ENCODE data around the gene SAMSN1. TPM values are rescaled to one million over a fixed set of nuclear protein-coding genes. Genes with fewer than 3 reads are reported as not detected.
"Not testable (repeated sequence)": the region's sequence is repeated elsewhere in the genome, so short reads cannot be mapped to it uniquely, and the experiment has no call there.

Gene SAMSN1
- total and polyA plus RNA-seq, 2 donors from 2014 or later: 1.4 to 10.4 TPM

GRCh38 chr21:14513804-14514203 is 32.3 kb downstream of the SAMSN1 start:
- Histone ChIP-seq H3K27me3 (ENCODE audit: control insufficient read depth, insufficient read depth, low read length) (no peaks in the 10 kb centered on the region), H3K9ac (ENCODE audit: low read length in 3 of 3) (no peak overlapping the region), H3K4me3 (ENCODE audit: low read length in 3 of 3) (no peak overlapping the region), H3K27ac (ENCODE audit: low read depth in 2 of 2, low read length in 2 of 2) (no peak overlapping the region), H3K4me1 (ENCODE audit: control insufficient read depth in 2 of 3, insufficient read depth in 2 of 3, low read depth in 1 of 3, low read length in 3 of 3) (no peaks in the 10 kb centered on the region), H3K9me3 (ENCODE audit: control insufficient read depth in 2 of 3, insufficient read depth in 1 of 3, low read length in 3 of 3) (no peaks in the 10 kb centered on the region), H3K36me3 (ENCODE audit: control insufficient read depth in 2 of 3, insufficient read depth in 3 of 3, low read length in 3 of 3) (no peaks in the 10 kb centered on the region)
- intact Hi-C loops (cut with DNase I): no loop called here
- no peak for DNase-seq
- FAIRE-seq: no peak
- no peak for TF ChIP-seq CTCF (IDR thresholded peaks at IDR 0.05; ENCODE audit: borderline replicate concordance, extremely low read depth, insufficient read depth)

- H3K27ac ChIP-seq (ENCODE audit: low read depth in 2 of 2, low read length in 2 of 2); intact Hi-C loops (cut with DNase I); H3K9me3 ChIP-seq (ENCODE audit: control insufficient read depth in 2 of 3, insufficient read depth in 1 of 3, low read length in 3 of 3); DNase-seq; H3K9ac ChIP-seq (ENCODE audit: low read length in 3 of 3); H3K4me1 ChIP-seq (ENCODE audit: control insufficient read depth in 2 of 3, insufficient read depth in 2 of 3, low read depth in 1 of 3, low read length in 3 of 3); FAIRE-seq; H3K4me3 ChIP-seq (ENCODE audit: low read length in 3 of 3); H3K36me3 ChIP-seq (ENCODE audit: control insufficient read depth in 2 of 3, insufficient read depth in 3 of 3, low read length in 3 of 3); H3K27me3 ChIP-seq (ENCODE audit: control insufficient read depth, insufficient read depth, low read length): not testable (repeated sequence)
Measured at GRCh38 chr21:14506859-14507457, 39.2 kb downstream of the SAMSN1 start.

- FAIRE-seq: no peak
- no peak for TF ChIP-seq CTCF (IDR thresholded peaks at IDR 0.05; ENCODE audit: borderline replicate concordance, extremely low read depth, insufficient read depth)
- H3K4me1 ChIP-seq (ENCODE audit: control insufficient read depth in 2 of 3, insufficient read depth in 2 of 3, low read depth in 1 of 3, low read length in 3 of 3): no peaks in the 10 kb centered on the region
- H3K27ac ChIP-seq (ENCODE audit: low read depth in 2 of 2, low read length in 2 of 2): no peak overlapping the region
- intact Hi-C loops (cut with DNase I): no loop called here
- H3K9ac ChIP-seq (ENCODE audit: low read length in 3 of 3): no peak overlapping the region
- no peaks in the 10 kb centered on the region for H3K27me3 ChIP-seq (ENCODE audit: control insufficient read depth, insufficient read depth, low read length)
- no peak overlapping the region for H3K4me3 ChIP-seq (ENCODE audit: low read length in 3 of 3)
- no peaks in the 10 kb centered on the region for H3K36me3 ChIP-seq (ENCODE audit: control insufficient read depth in 2 of 3, insufficient read depth in 3 of 3, low read length in 3 of 3)
- DNase-seq: no peak
- no peaks in the 10 kb centered on the region for H3K9me3 ChIP-seq (ENCODE audit: control insufficient read depth in 2 of 3, insufficient read depth in 1 of 3, low read length in 3 of 3)
Measured at GRCh38 chr21:14500873-14501272, 45.2 kb downstream of the SAMSN1 start.

- no peak for FAIRE-seq
- no peak for DNase-seq
- TF ChIP-seq CTCF (IDR thresholded peaks at IDR 0.05; ENCODE audit: borderline replicate concordance, extremely low read depth, insufficient read depth): no peak
- Histone ChIP-seq H3K36me3 (ENCODE audit: control insufficient read depth in 2 of 3, insufficient read depth in 3 of 3, low read length in 3 of 3) (no peaks in the 10 kb centered on the region), H3K27me3 (ENCODE audit: control insufficient read depth, insufficient read depth, low read length) (no peaks in the 10 kb centered on the region), H3K4me1 (ENCODE audit: control insufficient read depth in 2 of 3, insufficient read depth in 2 of 3, low read depth in 1 of 3, low read length in 3 of 3) (no peaks in the 10 kb centered on the region), H3K4me3 (ENCODE audit: low read length in 3 of 3) (no peak overlapping the region), H3K9me3 (ENCODE audit: control insufficient read depth in 2 of 3, insufficient read depth in 1 of 3, low read length in 3 of 3) (no peaks in the 10 kb centered on the region), H3K9ac (ENCODE audit: low read length in 3 of 3) (no peak overlapping the region), H3K27ac (ENCODE audit: low read depth in 2 of 2, low read length in 2 of 2) (no peak overlapping the region)
- intact Hi-C loops (cut with DNase I): no loop called here
Measured at GRCh38 chr21:14499316-14499715, 46.8 kb downstream of the SAMSN1 start.

Measured in kidney (tissue), 14 donors.